K562 (cell line): ENCODE results near the gene SFRP5. TPM values are rescaled to one million over a fixed set of nuclear protein-coding genes. Genes with fewer than 3 reads are reported as not detected.

Source experiments
- MCM2 ChIP-seq: fragments of 450-650 bp; IDR thresholded peaks from 2 replicates; pipeline ENCODE4 v1.6.1; 2017; ENCODE audit warnings: low read depth, mild to moderate bottlenecking
- PATZ1 ChIP-seq: fragments of 250-450 bp; sonication (Bioruptor Pico); IDR thresholded peaks from 2 replicates; pipeline ENCODE4 v1.5.0; 2020; ENCODE audit warnings: mild to moderate bottlenecking, borderline replicate concordance
- PCBP2 ChIP-seq: fragments of 200-400 bp; formaldehyde crosslinking; IDR thresholded peaks from 2 replicates; pipeline ENCODE4 v1.6.1; 2018; ENCODE audit warnings: low read length, low read depth, mild to moderate bottlenecking, moderate library complexity; ENCODE audit not compliant: poor library complexity, severe bottlenecking
- SMARCC2 ChIP-seq: fragments of 450-650 bp; IDR thresholded peaks from 2 replicates; pipeline ENCODE4 v1.6.1; 2017; ENCODE audit warnings: antibody characterized with exemption, moderate library complexity, mild to moderate bottlenecking, low read depth
- SNIP1 ChIP-seq: fragments of 450-650 bp; IDR thresholded peaks from 2 replicates; pipeline ENCODE4 v1.7.1; 2017; ENCODE audit warnings: low read depth, mild to moderate bottlenecking
- ZNF436 ChIP-seq: fragments of 250-450, 450-650 bp; sonication (Bioruptor Pico); formaldehyde crosslinking; IDR thresholded peaks from 2 replicates; pipeline ENCODE4 v1.7.0; 2020; ENCODE audit warnings: mild to moderate bottlenecking
- ZNF609 ChIP-seq: sonication (generic); formaldehyde crosslinking; IDR thresholded peaks from 2 replicates; pipeline ENCODE4 v1.8.1; 2023; ENCODE audit warnings: missing genetic modification reagents, mild to moderate bottlenecking, borderline replicate concordance
- polyA plus RNA-seq, 8 experiments: library from polyadenylated mRNA; depleted of rRNA in 4 of 8; stranded (reverse) in 5 of 8; unstranded in 3 of 8; fragments of >200 nt; fragmentation: Nextera tagmentation in 2 of 8; fragmentation: Illumina TruSeq in 1 of 8; extraction: Ambion mirVana in 2 of 8; extraction: Trizol in 1 of 8; gene quantifications; 2 replicates each; pipeline versions ENCODE4 v1.2.1 to v1.2.3, GENCODE V29; 2011 to 2014; ENCODE audit warnings: inconsistent platforms in 1 of 8, missing spikeins in 1 of 8
- total RNA-seq, 7 experiments: library from RNA; depleted of rRNA in 6 of 7; stranded (reverse); fragments of >200 nt in 6 of 7; fragmentation: Illumina TruSeq in 2 of 7; extraction: Trizol in 2 of 7; gene quantifications; 2 replicates each; pipeline versions ENCODE4 v1.2.1 to v1.2.3, GENCODE V29; 2011 to 2021; ENCODE audit warnings: low replicate concordance in 1 of 7

Gene SFRP5
- total and polyA plus RNA-seq, 9 of the 15 experiments (the other 6 are each of a cell fraction or from before 2014, with no cell fraction given): 0.07 to 0.29 (median 0.13) TPM; not detected in 3

GRCh38 chr10:97759946-97760345 is 11.9 kb downstream of the SFRP5 start (continued):
- TF ChIP-seq ZNF609 (CRISPR knock-in tag): no peak
- TF ChIP-seq MCM2: no peak
- TF ChIP-seq PCBP2: no peak
- no peak for TF ChIP-seq SNIP1
- no peak for TF ChIP-seq ZNF436 (CRISPR knock-in tag)
- TF ChIP-seq SMARCC2: no peak
- no peak for TF ChIP-seq PATZ1 (CRISPR knock-in tag)
